Liver (tissue), 9 donors: ENCODE results near the gene PLD3. TPM values are rescaled to one million over a fixed set of nuclear protein-coding genes. Genes with fewer than 3 reads are reported as not detected.

Source experiments
- DNase-seq: peaks from one replicate; pipeline ENCODE4 v3.0.0-alpha.2; 2017; ENCODE audit warnings: low spot score
- H3K27ac ChIP-seq, 2 donors: one replicate each; pipeline ENCODE4 v1.7.0; 2013; ENCODE audit warnings: inconsistent platforms in 2 of 2, low read length in 2 of 2, control low read depth in 1 of 2, low read depth in 1 of 2, mild to moderate bottlenecking in 1 of 2
- H3K27me3 ChIP-seq, 4 donors: one replicate each; pipeline versions ENCODE4 v1.6.1 to v1.7.0; 2013; ENCODE audit warnings: low read length in 3 of 4, inconsistent platforms in 1 of 4, mild to moderate bottlenecking in 1 of 4, moderate library complexity in 1 of 4; ENCODE audit not compliant: control insufficient read depth in 4 of 4, insufficient read depth in 4 of 4
- H3K36me3 ChIP-seq, 4 donors: one replicate each; pipeline versions ENCODE4 v1.6.1 to v1.7.0; 2013; ENCODE audit warnings: low read length in 3 of 4, mild to moderate bottlenecking in 3 of 4, low read depth in 1 of 4, moderate library complexity in 1 of 4; ENCODE audit not compliant: control insufficient read depth in 4 of 4, insufficient read depth in 3 of 4
- H3K4me1 ChIP-seq, 4 donors: one replicate each; pipeline versions ENCODE4 v1.6.1 to v1.7.0; 2013; ENCODE audit warnings: low read length in 3 of 4, mild to moderate bottlenecking in 3 of 4, moderate library complexity in 1 of 4; ENCODE audit not compliant: control insufficient read depth in 4 of 4, insufficient read depth in 4 of 4
- H3K4me3 ChIP-seq, 3 donors: one replicate each; pipeline versions ENCODE4 v1.6.1 to v1.7.0; 2013; ENCODE audit warnings: low read length in 3 of 3, control low read depth in 1 of 3, low read depth in 1 of 3, mild to moderate bottlenecking in 1 of 3
- H3K9ac ChIP-seq, 2 donors: one replicate each; pipeline ENCODE4 v1.7.0; 2013; ENCODE audit warnings: low read length in 2 of 2, mild to moderate bottlenecking in 2 of 2, moderate library complexity in 2 of 2, control low read depth in 1 of 2, low read depth in 1 of 2
- H3K9me3 ChIP-seq, 4 donors: one replicate each; pipeline versions ENCODE4 v1.6.1 to v1.7.0; 2013; ENCODE audit warnings: low read length in 3 of 4; ENCODE audit not compliant: control insufficient read depth in 4 of 4
- EGR1 ChIP-seq, 2 donors: IDR thresholded peaks; 2 replicates each; pipeline ENCODE4 v1.6.1; 2016 to 2018; ENCODE audit warnings: antibody characterized with exemption in 2 of 2, low read depth in 2 of 2
- FOXA1 ChIP-seq: IDR thresholded peaks from 2 replicates; pipeline ENCODE4 v1.6.1; 2016; ENCODE audit warnings: antibody characterized with exemption
- FOXA2 ChIP-seq: IDR thresholded peaks from 2 replicates; pipeline ENCODE4 v1.6.1; 2016; ENCODE audit warnings: antibody characterized with exemption
- GABPA ChIP-seq, 2 donors: IDR thresholded peaks in 1 of 2; conservative IDR thresholded peaks in 1 of 2; 2 replicates each; pipeline ENCODE4 v1.6.1; 2016; ENCODE audit warnings: antibody characterized with exemption in 2 of 2, mild to moderate bottlenecking in 1 of 2, moderate library complexity in 1 of 2
- HNF4A ChIP-seq, 2 donors: conservative IDR thresholded peaks; 2 replicates each; pipeline ENCODE4 v1.6.1; 2016; ENCODE audit warnings: antibody characterized with exemption in 2 of 2, mild to moderate bottlenecking in 2 of 2
- HNF4G ChIP-seq: IDR thresholded peaks from 2 replicates; pipeline ENCODE4 v1.6.1; 2016; ENCODE audit warnings: antibody characterized with exemption
- JUND ChIP-seq, 2 donors: IDR thresholded peaks; 2 replicates each; pipeline ENCODE4 v1.6.1; 2016; ENCODE audit warnings: antibody characterized with exemption in 2 of 2
- NR2F2 ChIP-seq: IDR thresholded peaks from 2 replicates; pipeline ENCODE4 v1.6.1; 2016; ENCODE audit warnings: antibody characterized with exemption
- RAD21 ChIP-seq, 2 donors: IDR thresholded peaks; 2 replicates each; pipeline ENCODE4 v1.6.1; 2016; ENCODE audit warnings: antibody characterized with exemption in 2 of 2, mild to moderate bottlenecking in 2 of 2
- RXRA ChIP-seq, 2 donors: IDR thresholded peaks; 2 replicates each; pipeline ENCODE4 v1.6.1; 2017 to 2018; ENCODE audit warnings: antibody characterized with exemption in 2 of 2, mild to moderate bottlenecking in 1 of 2
- SP1 ChIP-seq: IDR thresholded peaks from 2 replicates; pipeline ENCODE4 v1.6.1; 2018; ENCODE audit warnings: antibody characterized with exemption, mild to moderate bottlenecking
- TAF1 ChIP-seq: conservative IDR thresholded peaks from 2 replicates; pipeline ENCODE4 v1.6.1; 2016; ENCODE audit warnings: antibody characterized with exemption, mild to moderate bottlenecking
- YY1 ChIP-seq: IDR thresholded peaks from 2 replicates; pipeline ENCODE4 v1.6.1; 2016; ENCODE audit warnings: antibody characterized with exemption, mild to moderate bottlenecking
- WGBS: extraction: QIAGEN DNeasy Blood & Tissue Kit; methylation state at CpG from one replicate; pipeline ENCODE4 v1.1.7; 2013; 5-methylcytosine and 5-hydroxymethylcytosine counted together
- polyA plus RNA-seq, 2 donors: library from polyadenylated mRNA; stranded (reverse) in 1 of 2; unstranded in 1 of 2; fragments of 200-250 nt in 1 of 2; fragments of >200 nt in 1 of 2; fragmentation: Nextera tagmentation in 1 of 2; extraction: Ambion mirVana in 1 of 2; gene quantifications; one replicate each; pipeline versions ENCODE4 v1.2.1 to v1.2.3, GENCODE V29; 2013 to 2015
- total RNA-seq, 2 donors: library from RNA; depleted of rRNA; stranded (reverse); fragments of >200 nt; gene quantifications; one replicate each; pipeline ENCODE4 v1.2.3, GENCODE V29; 2014
- TF ChIP-seq, protein P1 (sequence below): IDR thresholded peaks from 2 replicates; pipeline ENCODE4 v1.6.1; 2016; ENCODE audit warnings: antibody characterized with exemption
- TF ChIP-seq, protein P2 (sequence below): IDR thresholded peaks from 2 replicates; pipeline ENCODE4 v1.6.1; 2016; ENCODE audit warnings: antibody characterized with exemption
- TF ChIP-seq, protein P3 (sequence below): IDR thresholded peaks from 2 replicates; pipeline ENCODE4 v1.6.1; 2016; ENCODE audit warnings: antibody characterized with exemption, mild to moderate bottlenecking
- TF ChIP-seq, protein P4 (sequence below): IDR thresholded peaks from 2 replicates; pipeline ENCODE4 v1.6.1; 2016; ENCODE audit warnings: antibody characterized with exemption
- TF ChIP-seq, protein P5 (sequence below): fragments of 150-350 bp; IDR thresholded peaks from 2 replicates; pipeline ENCODE4 v1.5.1; 2017; ENCODE audit warnings: improper control_type of control experiment, low read depth, low read length; ENCODE audit not compliant: missing input control
- donor health status: healthy.
- donor health status: healthy.
- donor health status: healthy.
- donor health status: healthy.
- donor health status: healthy.

PLD3 gene
- total and polyA plus RNA-seq, 4 donors: 56.0 to 125 (median 105) TPM

DNA sequence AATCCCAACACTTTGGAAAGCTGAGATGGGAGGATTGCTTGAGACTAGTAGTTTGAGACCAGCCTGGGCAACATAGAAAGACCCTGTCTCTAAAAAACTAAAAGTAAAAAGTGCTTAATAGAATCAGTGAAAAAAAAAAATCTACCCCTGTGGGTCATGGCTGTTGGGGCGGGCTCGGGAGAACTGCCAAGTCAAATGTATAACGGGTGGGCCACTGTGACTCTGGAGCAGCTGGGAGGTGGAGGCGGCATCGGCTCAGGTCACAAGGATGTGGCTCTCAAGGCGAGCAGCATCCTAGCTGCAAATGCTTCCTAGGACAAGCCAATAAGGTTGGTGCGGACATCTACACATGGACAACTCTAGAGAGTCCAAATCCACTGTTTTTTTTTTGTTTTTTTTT is 31.2 kb upstream of the PLD3 start:
- peaks cover 3 to 18% (median 5%) of the 10 kb centered on the region in 4 donors for H3K36me3 ChIP-seq
- WGBS: 92% methylated on average over 7 of the region's 7 CpGs

More for the DNA sequence above, 31.2 kb upstream of the PLD3 start:
- TF ChIP-seq RAD21 (IDR thresholded peaks at IDR 0.05) (no peak), GABPA (IDR thresholded peaks at IDR 0.05 in 1 of 2, conservative IDR thresholded peaks at IDR 0.05 in 1 of 2) (no peak), YY1 (no peak), SP1 (no peak), FOXA1 (no peak), HNF4A (conservative IDR thresholded peaks at IDR 0.05) (no peak), TAF1 (no peak), HNF4G (no peak), JUND (IDR thresholded peaks at IDR 0.05) (no peak), EGR1 (IDR thresholded peaks at IDR 0.05; ENCODE audit: low read depth in 2 of 2) (no peak), NR2F2 (no peak), FOXA2 (no peak), RXRA (IDR thresholded peaks at IDR 0.05) (no peak)
- TF ChIP-seq, protein P1, sequence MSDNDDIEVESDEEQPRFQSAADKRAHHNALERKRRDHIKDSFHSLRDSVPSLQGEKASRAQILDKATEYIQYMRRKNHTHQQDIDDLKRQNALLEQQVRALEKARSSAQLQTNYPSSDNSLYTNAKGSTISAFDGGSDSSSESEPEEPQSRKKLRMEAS: no peak
- TF ChIP-seq, protein P2, sequence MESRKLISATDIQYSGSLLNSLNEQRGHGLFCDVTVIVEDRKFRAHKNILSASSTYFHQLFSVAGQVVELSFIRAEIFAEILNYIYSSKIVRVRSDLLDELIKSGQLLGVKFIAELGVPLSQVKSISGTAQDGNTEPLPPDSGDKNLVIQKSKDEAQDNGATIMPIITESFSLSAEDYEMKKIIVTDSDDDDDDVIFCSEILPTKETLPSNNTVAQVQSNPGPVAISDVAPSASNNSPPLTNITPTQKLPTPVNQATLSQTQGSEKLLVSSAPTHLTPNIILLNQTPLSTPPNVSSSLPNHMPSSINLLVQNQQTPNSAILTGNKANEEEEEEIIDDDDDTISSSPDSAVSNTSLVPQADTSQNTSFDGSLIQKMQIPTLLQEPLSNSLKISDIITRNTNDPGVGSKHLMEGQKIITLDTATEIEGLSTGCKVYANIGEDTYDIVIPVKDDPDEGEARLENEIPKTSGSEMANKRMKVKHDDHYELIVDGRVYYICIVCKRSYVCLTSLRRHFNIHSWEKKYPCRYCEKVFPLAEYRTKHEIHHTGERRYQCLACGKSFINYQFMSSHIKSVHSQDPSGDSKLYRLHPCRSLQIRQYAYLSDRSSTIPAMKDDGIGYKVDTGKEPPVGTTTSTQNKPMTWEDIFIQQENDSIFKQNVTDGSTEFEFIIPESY: no peak
- TF ChIP-seq, protein P3, sequence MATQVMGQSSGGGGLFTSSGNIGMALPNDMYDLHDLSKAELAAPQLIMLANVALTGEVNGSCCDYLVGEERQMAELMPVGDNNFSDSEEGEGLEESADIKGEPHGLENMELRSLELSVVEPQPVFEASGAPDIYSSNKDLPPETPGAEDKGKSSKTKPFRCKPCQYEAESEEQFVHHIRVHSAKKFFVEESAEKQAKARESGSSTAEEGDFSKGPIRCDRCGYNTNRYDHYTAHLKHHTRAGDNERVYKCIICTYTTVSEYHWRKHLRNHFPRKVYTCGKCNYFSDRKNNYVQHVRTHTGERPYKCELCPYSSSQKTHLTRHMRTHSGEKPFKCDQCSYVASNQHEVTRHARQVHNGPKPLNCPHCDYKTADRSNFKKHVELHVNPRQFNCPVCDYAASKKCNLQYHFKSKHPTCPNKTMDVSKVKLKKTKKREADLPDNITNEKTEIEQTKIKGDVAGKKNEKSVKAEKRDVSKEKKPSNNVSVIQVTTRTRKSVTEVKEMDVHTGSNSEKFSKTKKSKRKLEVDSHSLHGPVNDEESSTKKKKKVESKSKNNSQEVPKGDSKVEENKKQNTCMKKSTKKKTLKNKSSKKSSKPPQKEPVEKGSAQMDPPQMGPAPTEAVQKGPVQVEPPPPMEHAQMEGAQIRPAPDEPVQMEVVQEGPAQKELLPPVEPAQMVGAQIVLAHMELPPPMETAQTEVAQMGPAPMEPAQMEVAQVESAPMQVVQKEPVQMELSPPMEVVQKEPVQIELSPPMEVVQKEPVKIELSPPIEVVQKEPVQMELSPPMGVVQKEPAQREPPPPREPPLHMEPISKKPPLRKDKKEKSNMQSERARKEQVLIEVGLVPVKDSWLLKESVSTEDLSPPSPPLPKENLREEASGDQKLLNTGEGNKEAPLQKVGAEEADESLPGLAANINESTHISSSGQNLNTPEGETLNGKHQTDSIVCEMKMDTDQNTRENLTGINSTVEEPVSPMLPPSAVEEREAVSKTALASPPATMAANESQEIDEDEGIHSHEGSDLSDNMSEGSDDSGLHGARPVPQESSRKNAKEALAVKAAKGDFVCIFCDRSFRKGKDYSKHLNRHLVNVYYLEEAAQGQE: no peak
- TF ChIP-seq, protein P4, sequence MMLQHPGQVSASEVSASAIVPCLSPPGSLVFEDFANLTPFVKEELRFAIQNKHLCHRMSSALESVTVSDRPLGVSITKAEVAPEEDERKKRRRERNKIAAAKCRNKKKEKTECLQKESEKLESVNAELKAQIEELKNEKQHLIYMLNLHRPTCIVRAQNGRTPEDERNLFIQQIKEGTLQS: no peak
- TF ChIP-seq, protein P5, sequence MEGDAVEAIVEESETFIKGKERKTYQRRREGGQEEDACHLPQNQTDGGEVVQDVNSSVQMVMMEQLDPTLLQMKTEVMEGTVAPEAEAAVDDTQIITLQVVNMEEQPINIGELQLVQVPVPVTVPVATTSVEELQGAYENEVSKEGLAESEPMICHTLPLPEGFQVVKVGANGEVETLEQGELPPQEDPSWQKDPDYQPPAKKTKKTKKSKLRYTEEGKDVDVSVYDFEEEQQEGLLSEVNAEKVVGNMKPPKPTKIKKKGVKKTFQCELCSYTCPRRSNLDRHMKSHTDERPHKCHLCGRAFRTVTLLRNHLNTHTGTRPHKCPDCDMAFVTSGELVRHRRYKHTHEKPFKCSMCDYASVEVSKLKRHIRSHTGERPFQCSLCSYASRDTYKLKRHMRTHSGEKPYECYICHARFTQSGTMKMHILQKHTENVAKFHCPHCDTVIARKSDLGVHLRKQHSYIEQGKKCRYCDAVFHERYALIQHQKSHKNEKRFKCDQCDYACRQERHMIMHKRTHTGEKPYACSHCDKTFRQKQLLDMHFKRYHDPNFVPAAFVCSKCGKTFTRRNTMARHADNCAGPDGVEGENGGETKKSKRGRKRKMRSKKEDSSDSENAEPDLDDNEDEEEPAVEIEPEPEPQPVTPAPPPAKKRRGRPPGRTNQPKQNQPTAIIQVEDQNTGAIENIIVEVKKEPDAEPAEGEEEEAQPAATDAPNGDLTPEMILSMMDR: no peak
- no peak overlapping the region for H3K4me3 ChIP-seq
- no peaks in the 10 kb centered on the region for H3K27me3 ChIP-seq
- no peak for DNase-seq
- no peaks in the 10 kb centered on the region for H3K9me3 ChIP-seq
- H3K9ac ChIP-seq: no peak overlapping the region
- no peaks in the 10 kb centered on the region for H3K4me1 ChIP-seq
- no peak overlapping the region for H3K27ac ChIP-seq
